Large intestine (tissue), 3 donors: ENCODE measurements around the gene MYBPC1. TPM values are rescaled to one million over a fixed set of nuclear protein-coding genes. Genes with fewer than 3 reads are reported as not detected.

Experiments
- DNase-seq, 2 donors: peaks; one replicate each; pipeline versions ENCODE4 v3.0.0 to v3.0.0-alpha.2; 2013
- H3K27ac ChIP-seq: one replicate; pipeline ENCODE4 v1.5.1; 2013; ENCODE audit warnings: low read length
- H3K27me3 ChIP-seq: 2 replicates; pipeline ENCODE4 v1.6.1; 2013; ENCODE audit warnings: low read length; ENCODE audit not compliant: control insufficient read depth, insufficient read depth
- H3K36me3 ChIP-seq: 2 replicates; pipeline ENCODE4 v1.6.1; 2013; ENCODE audit warnings: low read length; ENCODE audit not compliant: control insufficient read depth, insufficient read depth
- H3K4me1 ChIP-seq: one replicate; pipeline ENCODE4 v1.6.1; 2013; ENCODE audit warnings: low read length; ENCODE audit not compliant: control insufficient read depth, insufficient read depth
- H3K4me3 ChIP-seq: one replicate; pipeline ENCODE4 v1.5.1; 2013; ENCODE audit warnings: low read length
- H3K9me3 ChIP-seq: one replicate; pipeline ENCODE4 v1.6.1; 2013; ENCODE audit warnings: mild to moderate bottlenecking, low read depth, low read length, moderate library complexity; ENCODE audit not compliant: control insufficient read depth
- WGBS: methylation state at CpG from one replicate; pipeline ENCODE4 v1.1.5; 2013; ENCODE audit warnings: low lambda C conversion rate; ENCODE audit not compliant: insufficient coverage; 5-methylcytosine and 5-hydroxymethylcytosine counted together
- polyA plus RNA-seq: library from polyadenylated mRNA; unstranded; fragments of 120-200 nt; gene quantifications from one replicate; pipeline ENCODE4 v1.2.1, GENCODE V29; 2013

Gene MYBPC1
- polyA plus RNA-seq, 1 donor, result 4.0 TPM

DNA sequence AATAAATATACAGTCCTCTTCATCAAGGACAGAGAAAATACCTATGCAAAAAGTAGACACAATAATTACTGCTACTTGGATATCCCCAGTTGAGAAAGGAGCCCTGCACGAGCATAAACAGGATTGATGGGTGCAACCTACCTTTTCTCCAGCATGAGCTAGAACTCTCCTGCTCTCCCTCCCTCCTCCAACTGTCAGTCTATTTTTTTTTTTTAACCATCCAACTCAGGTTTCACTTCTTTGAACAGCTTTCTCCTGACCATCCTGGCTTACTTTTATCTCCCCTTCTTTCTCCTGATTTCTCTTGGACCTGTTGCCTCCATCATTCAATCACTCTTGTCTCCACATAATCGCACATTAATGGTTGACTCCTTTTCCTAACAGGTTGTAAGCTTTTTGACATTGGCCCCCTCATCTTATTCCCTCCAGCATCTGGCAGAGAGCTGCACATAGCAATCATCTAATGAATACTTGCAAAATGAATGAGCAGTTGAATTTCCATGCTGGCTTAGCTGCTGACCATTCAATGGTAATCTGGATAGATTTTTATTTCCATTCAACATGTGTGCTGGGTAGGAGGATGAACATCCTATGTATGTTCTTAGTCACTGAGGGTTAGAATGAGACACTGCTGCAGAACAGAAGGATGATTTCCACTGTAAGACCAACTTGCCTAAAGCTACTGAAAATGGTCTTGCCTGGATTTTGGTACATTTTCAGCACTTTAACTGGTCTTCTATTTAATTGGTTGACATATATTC is 24.4 kb downstream of the MYBPC1 start:
- Histone ChIP-seq H3K9me3 (no peaks in the 10 kb centered on the region), H3K36me3 (no peaks in the 10 kb centered on the region), H3K4me1 (peaks cover 23% of the 10 kb centered on the region), H3K27me3 (no peaks in the 10 kb centered on the region), H3K4me3 (no peak overlapping the region), H3K27ac (no peak overlapping the region)
- 57% methylated on average over 1 of the region's 2 CpGs for WGBS
- DNase-seq, result no peak

DNA sequence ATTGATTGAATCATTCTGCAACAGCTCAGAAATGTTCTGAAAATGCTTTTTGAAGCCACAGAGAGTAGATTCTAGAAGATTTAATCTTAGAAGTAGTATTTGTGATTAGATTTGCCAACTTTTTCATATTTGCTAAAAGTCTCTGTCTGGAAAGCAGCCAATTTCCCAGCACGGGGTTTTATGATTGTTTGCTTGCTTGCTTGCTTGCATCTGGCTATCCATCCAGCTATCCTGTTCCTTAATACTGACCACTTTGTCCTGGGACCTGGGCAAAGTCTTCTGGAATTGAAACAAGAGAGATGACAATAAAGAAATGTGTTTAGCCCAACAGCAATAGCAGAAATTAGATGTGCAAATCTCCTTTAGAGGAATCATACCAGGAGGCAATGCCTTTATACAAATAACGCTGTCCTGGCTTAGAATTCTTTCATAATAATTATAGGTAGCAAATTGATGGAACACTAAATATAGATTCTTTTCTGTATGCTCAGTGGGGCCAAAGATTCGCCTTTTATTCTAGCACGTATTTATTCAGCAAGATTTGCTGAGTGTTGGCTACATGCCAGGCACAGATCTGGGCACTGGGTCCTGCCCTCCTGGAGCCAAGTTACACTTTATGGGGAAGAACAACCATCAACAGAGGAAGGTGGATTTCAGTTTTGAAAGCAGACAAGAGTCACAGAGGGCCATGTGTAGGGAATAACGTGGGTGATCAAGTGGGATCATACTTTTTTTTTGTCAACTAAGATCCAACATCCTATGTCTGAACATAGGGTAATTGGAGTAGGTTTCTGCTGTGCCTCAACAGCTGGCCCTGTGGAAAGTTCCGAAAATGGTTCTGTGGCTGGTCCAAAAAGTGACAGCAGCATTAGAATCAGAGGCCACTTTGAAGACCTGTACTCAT is 25.3 kb downstream of the MYBPC1 start:
- Histone ChIP-seq H3K27ac (no peak overlapping the region), H3K27me3 (no peaks in the 10 kb centered on the region), H3K4me3 (no peak overlapping the region), H3K9me3 (no peaks in the 10 kb centered on the region), H3K36me3 (no peaks in the 10 kb centered on the region), H3K4me1 (peaks cover 20% of the 10 kb centered on the region)
- peak in 1 of 2 donors; percentile 52 for DNase-seq
- 40% methylated on average over 1 of the region's 6 CpGs for WGBS

DNA sequence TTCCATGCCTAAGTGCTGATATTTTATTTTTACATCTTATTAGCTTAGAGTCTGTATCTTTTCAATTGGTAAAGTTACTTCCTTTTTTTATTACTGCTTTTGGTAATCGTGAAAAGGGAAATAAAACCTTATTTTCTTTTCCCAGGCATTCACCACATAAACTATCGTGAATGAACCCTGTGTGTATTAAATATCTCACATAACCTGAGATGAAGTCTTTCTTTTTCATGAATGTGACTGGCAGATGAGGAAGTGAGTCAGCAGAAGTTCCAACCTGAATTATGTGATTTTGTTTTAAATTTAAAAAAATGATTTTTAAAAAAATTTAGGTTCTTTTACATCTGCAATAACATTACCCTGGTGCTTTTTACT is 26.0 kb downstream of the MYBPC1 start:
- no peak overlapping the region for H3K4me3 ChIP-seq
- H3K27ac ChIP-seq, result no peak overlapping the region
- no peak for DNase-seq
- 83% methylated on average over 1 of the region's 2 CpGs for WGBS
- H3K27me3 ChIP-seq, result no peaks in the 10 kb centered on the region
- H3K9me3 ChIP-seq, result no peaks in the 10 kb centered on the region
- H3K4me1 ChIP-seq, result peaks cover 16% of the 10 kb centered on the region
- H3K36me3 ChIP-seq, result no peaks in the 10 kb centered on the region

DNA sequence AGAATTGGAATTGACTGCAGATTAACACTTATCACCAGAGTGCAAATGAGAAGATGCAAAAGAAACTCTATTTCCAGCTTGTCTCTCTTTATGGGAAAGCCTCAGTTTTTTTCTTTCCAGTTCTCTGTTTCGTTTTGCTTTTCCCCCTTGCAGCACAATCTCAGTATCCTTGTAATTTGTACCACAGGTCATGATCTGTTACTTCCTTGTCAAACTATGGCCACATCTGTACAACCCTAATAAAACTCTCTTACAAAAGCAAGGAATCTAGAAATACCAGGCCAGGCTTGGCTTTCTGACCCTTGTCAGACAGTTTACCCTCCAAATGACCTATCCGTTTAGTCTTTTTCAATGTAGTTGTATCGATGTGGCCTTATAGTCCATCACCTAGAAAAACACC is 33.9 kb downstream of the MYBPC1 start:
- Histone ChIP-seq H3K4me1 (peaks cover 8% of the 10 kb centered on the region), H3K27ac (peak overlapping the region; percentile 49), H3K9me3 (no peaks in the 10 kb centered on the region), H3K27me3 (no peaks in the 10 kb centered on the region), H3K36me3 (no peaks in the 10 kb centered on the region), H3K4me3 (no peak overlapping the region)
- WGBS, result no CpG with 5 or more reads among the region's 3 CpGs
- peak; percentile 68 to 87 for DNase-seq

DNA sequence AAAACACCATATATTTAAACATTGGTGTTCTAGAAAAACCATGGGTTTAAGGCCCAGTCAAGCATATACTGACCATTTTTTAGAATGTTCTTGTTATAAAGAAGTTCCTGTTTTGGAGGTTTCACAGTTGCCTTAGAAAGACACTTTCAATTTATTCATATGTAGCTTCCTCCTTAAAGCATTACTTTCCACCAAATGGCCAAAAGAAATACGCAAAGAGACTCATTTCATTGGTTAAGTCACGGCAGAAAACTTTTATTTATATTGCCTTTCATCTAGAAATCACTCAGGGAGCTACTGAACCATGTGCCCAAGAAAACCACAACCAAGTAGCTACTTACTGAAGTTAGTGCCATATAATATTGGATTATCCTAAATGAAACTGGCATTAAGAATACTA is 40.0 kb downstream of the MYBPC1 start:
- no peak for DNase-seq
- Histone ChIP-seq H3K9me3 (no peaks in the 10 kb centered on the region), H3K4me1 (no peaks in the 10 kb centered on the region), H3K27me3 (no peaks in the 10 kb centered on the region), H3K27ac (no peak overlapping the region), H3K4me3 (no peak overlapping the region), H3K36me3 (no peaks in the 10 kb centered on the region)
- WGBS, result no CpG with 5 or more reads among the region's 2 CpGs

DNA sequence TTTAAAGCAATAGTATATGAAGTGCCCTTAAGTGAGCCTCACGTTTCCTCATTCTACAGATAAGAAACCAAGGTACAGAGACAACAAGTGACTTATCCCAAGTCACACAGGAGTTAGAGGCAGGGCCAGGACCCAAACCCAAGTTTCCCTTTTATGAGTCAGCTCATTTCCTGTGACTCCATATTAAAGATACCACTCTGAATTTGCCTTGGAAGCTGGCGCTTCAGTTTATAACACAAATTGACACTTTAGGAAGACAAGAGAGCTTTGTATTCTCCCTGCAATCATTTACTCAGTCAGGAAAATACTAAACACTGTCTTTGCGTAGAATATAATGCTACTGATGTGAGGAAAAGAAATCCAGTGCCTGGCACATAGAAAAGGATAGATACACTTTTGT is 43.2 kb downstream of the MYBPC1 start:
- Histone ChIP-seq H3K9me3 (no peaks in the 10 kb centered on the region), H3K27ac (no peak overlapping the region), H3K36me3 (no peaks in the 10 kb centered on the region), H3K4me3 (no peak overlapping the region), H3K27me3 (no peaks in the 10 kb centered on the region), H3K4me1 (peaks cover 7% of the 10 kb centered on the region)
- WGBS, result 80% methylated on average over 1 of the region's 3 CpGs
- no peak for DNase-seq

DNA sequence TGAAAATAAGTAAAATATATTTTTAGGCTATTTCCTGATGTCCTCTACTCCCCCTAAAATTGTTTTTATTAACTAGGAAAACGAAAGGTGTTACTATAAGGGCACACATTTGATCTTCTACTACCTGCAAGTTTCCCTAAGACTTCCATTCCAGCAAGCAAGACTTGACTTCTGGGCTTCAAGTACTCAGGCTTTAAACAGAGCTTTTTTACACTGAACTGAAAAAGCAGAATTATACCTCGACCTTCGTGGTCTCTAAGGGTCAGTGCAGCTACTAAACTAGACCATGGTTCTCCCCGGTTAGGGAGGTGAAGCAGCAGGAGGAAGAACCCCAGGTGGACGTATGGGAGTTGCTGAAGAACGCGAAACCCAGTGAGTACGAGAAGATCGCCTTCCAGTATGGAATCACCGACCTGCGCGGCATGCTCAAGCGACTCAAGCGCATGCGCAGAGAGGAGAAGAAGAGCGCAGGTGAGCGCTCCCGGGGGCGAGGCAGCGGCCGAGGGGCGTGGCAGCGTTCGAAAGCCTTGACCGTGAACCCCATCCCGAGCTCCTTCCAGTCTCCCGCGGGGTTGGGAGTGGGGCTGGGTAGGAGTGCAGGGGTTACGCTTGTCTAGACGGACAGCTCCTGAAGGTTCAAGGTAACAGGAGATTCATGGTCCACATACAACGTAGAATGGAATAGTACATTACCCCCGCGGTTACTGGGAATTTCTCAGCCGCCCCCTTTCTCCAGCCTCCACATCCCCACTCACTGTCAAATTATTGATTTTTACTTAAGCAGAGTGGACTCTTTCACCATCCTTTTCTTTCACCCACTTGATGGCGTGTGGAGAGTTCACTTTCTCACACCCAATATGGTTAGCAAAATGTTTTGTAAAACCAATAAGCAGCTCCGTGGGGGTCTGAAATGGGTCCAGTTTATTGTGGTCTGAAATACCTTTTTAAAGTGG is 47.6 kb downstream of the MYBPC1 start:
- Histone ChIP-seq H3K36me3 (no peaks in the 10 kb centered on the region), H3K27ac (no peak overlapping the region), H3K4me1 (peaks cover 7% of the 10 kb centered on the region), H3K27me3 (no peaks in the 10 kb centered on the region), H3K4me3 (peak overlapping the region; percentile 40), H3K9me3 (no peaks in the 10 kb centered on the region)
- peak; percentile 63 to 82 for DNase-seq
- 65% methylated on average over 4 of the region's 36 CpGs for WGBS

DNA sequence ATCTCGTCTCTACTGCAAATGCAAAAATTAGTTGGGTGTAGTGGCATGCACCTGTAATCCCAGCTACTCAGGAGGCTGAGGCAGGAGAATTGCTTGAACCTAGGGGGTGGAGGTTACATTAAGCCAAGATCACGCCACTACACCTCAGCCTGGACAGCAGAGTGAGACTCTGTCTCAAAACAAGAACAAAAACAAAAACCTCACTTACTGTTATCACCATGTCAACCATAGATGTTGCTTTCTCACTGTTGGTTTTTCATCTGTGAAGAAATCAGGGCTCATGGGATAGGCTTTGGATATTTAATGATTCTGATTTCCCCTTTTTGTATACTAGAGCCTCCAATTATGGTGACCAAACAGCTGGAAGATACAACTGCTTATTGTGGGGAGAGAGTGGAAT is 52.9 kb downstream of the MYBPC1 start:
- no peak for DNase-seq
- WGBS, result no CpG with 5 or more reads among the region's 2 CpGs
- H3K4me3 ChIP-seq, result no peak overlapping the region
- no peaks in the 10 kb centered on the region for H3K36me3 ChIP-seq
- peaks cover 6% of the 10 kb centered on the region for H3K4me1 ChIP-seq
- H3K27me3 ChIP-seq, result no peaks in the 10 kb centered on the region
- H3K27ac ChIP-seq, result no peak overlapping the region
- no peaks in the 10 kb centered on the region for H3K9me3 ChIP-seq

DNA sequence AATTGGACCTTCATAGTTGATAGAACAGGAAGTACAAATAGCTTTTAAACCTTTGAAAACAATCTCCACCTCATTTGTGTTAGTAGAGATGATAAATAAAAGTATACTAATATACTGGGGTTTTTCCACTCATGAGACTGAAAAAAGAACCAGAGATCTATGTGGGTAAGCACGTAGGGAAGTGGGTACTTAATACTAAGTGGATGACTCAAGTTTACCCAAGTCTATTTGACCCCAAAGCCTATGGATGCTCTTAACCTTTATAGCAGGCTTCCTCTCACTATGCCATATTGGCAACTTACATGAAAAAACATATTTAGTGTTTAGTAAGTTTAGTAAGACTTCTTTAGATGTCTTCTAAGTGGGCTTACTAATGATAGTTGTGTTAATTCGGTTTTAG is 53.4 kb downstream of the MYBPC1 start:
- no peaks in the 10 kb centered on the region for H3K36me3 ChIP-seq
- H3K4me3 ChIP-seq, result no peak overlapping the region
- WGBS, result 79% methylated on average over 2 of the region's 2 CpGs
- no peak for DNase-seq
- H3K9me3 ChIP-seq, result no peaks in the 10 kb centered on the region
- no peaks in the 10 kb centered on the region for H3K27me3 ChIP-seq
- peaks cover 7% of the 10 kb centered on the region for H3K4me1 ChIP-seq
- no peak overlapping the region for H3K27ac ChIP-seq
